ENCODE data around the gene FXYD7.

GRCh38 chr19:35194012-35194984 lies 51.2 kb downstream of the FXYD7 start:
- no peak for TF ChIP-seq CTCF (conservative IDR thresholded peaks at IDR 0.05 in 1 of 2, IDR thresholded peaks at IDR 0.05 in 1 of 2; ENCODE audit: low read depth in 1 of 2, low read length in 2 of 2)
- TF ChIP-seq EZH2 (IDR thresholded peaks at IDR 0.05; ENCODE audit: low read length, missing control alignments), result no peak

All from fibroblast of lung (primary cell).